GM12864 (cell line): ENCODE results near the gene FMO1.

Experiments used
- DNase-seq: peaks from one replicate; pipeline ENCODE4 v3.0.0-alpha.2; 2011; ENCODE audit warnings: low read depth
- H3K4me3 ChIP-seq: 2 replicates; pipeline ENCODE4 v1.5.1; 2011; ENCODE audit warnings: mild to moderate bottlenecking, low read depth, low read length, control low read depth
- CTCF ChIP-seq: IDR thresholded peaks from 2 replicates; pipeline ENCODE4 v1.5.1; 2011; ENCODE audit warnings: low read depth, mild to moderate bottlenecking, moderate library complexity, low read length, control low read depth, inconsistent platforms; ENCODE audit errors: missing control alignments

FMO1 gene

GRCh38 chr1:171248302-171248701 lies at the start of gene FMO1:
Gene FMO1 (plus strand): TSS chr1:171248494. CDS start chr1:171258088, 9,594 bp downstream.
- DNase-seq = no peak
- H3K4me3 ChIP-seq = no peak within 1 kb of the TSS
- no peak for TF ChIP-seq CTCF

GRCh38 chr1:171204296-171204695 lies 44.0 kb upstream of the FMO1 start:
- no peak for TF ChIP-seq CTCF
- no peak for DNase-seq
- H3K4me3 ChIP-seq = no peak overlapping the region

GRCh38 chr1:171206204-171206977 lies 41.9 kb upstream of the FMO1 start:
- H3K4me3 ChIP-seq = no peak overlapping the region
- DNase-seq = no peak
- TF ChIP-seq CTCF = no peak

- TF ChIP-seq CTCF = no peak
- DNase-seq = no peak
- no peak overlapping the region for H3K4me3 ChIP-seq
These were observed 41.3 kb upstream of the FMO1 start for GRCh38 chr1:171206978-171207355.

- no peak for DNase-seq
- H3K4me3 ChIP-seq = no peak overlapping the region
- no peak for TF ChIP-seq CTCF
These were observed 40.9 kb upstream of the FMO1 start for GRCh38 chr1:171207377-171207776.

GRCh38 chr1:171210355-171210754 lies 37.9 kb upstream of the FMO1 start:
- TF ChIP-seq CTCF = no peak
- no peak overlapping the region for H3K4me3 ChIP-seq
- DNase-seq = no peak
